PC-3 (cell line): Measurements from ENCODE around the gene SRP68. TPM values are rescaled to one million over a fixed set of nuclear protein-coding genes. Genes with fewer than 3 reads are reported as not detected.

ENCODE experiments used
- ATAC-seq: fragments of 200-7000 bp; cut with Tn5 transposase; 2 replicates; pipeline ENCODE4 v1.9.1; 2020; ENCODE audit warnings: mild to moderate bottlenecking, moderate library complexity
- BruUV-seq: library from RNA; stranded (reverse); fragments of 400-500 nt; replicated peaks from 2 replicates; lab custom pipeline; 2021; lab: Mats Ljungman, UMichigan
- CTCF ChIA-PET: fragments of 300-600 bp; sonication (Branson Sonifier 250); formaldehyde crosslinking; loops from one replicate; lab custom pipeline; 2022; ENCODE audit warnings: antibody characterized with exemption; lab: Charles Lee
- POLR2A ChIA-PET: fragments of 300-600 bp; sonication (Branson Sonifier 250); formaldehyde crosslinking; loops from one replicate; lab custom pipeline; 2022; ENCODE audit warnings: antibody characterized with exemption; ENCODE audit not compliant: unreplicated experiment; lab: Charles Lee
- DNase-seq: peaks from one replicate; pipeline ENCODE4 v3.0.0-alpha.2; 2015
- H2AFZ ChIP-seq: fragments of 300-600 bp; sonication (generic); 2 replicates; pipeline ENCODE4 v1.6.0; 2016; ENCODE audit warnings: antibody characterized with exemption, low read length
- H3F3A ChIP-seq: fragments of 300-600 bp; sonication (generic); one replicate; pipeline ENCODE4 v1.6.0; 2017; ENCODE audit warnings: antibody characterized with exemption, low read length, control low read depth, mild to moderate bottlenecking; ENCODE audit not compliant: unreplicated experiment
- H3K27ac ChIP-seq: fragments of 300-600 bp; sonication (generic); 2 replicates; pipeline ENCODE4 v1.5.1; 2016; ENCODE audit warnings: mild to moderate bottlenecking, low read length
- H3K27me3 ChIP-seq: fragments of 300-600 bp; sonication (generic); 2 replicates; pipeline ENCODE4 v1.6.1; 2016; ENCODE audit warnings: low read length, mixed read lengths
- H3K36me3 ChIP-seq: fragments of 300-600 bp; sonication (generic); 2 replicates; pipeline ENCODE4 v1.6.1; 2016; ENCODE audit warnings: low read depth, mixed run types, low read length, mixed read lengths
- H3K4me1 ChIP-seq: fragments of 300-600 bp; sonication (generic); 2 replicates; pipeline ENCODE4 v1.5.1; 2016; ENCODE audit warnings: low read length; ENCODE audit not compliant: insufficient read depth
- H3K4me2 ChIP-seq: fragments of 300-600 bp; sonication (generic); 2 replicates; pipeline ENCODE4 v1.6.0; 2016; ENCODE audit warnings: low read length
- H3K4me3 ChIP-seq: fragments of 300-600 bp; sonication (generic); 2 replicates; pipeline ENCODE4 v1.5.1; 2016; ENCODE audit warnings: mild to moderate bottlenecking, low read length, mixed read lengths
- H3K79me2 ChIP-seq: fragments of 300-600 bp; sonication (generic); 2 replicates; pipeline ENCODE4 v1.6.1; 2017; ENCODE audit warnings: low read length, mixed read lengths
- H3K9ac ChIP-seq: fragments of 300-600 bp; sonication (generic); 2 replicates; pipeline ENCODE4 v1.6.0; 2016; ENCODE audit warnings: mild to moderate bottlenecking, low read length
- H3K9me2 ChIP-seq: fragments of 300-600 bp; sonication (generic); replicated peaks from 2 replicates; pipeline ENCODE4 v1.6.1; 2016; ENCODE audit warnings: mixed run types, low read length, mixed read lengths
- H3K9me3 ChIP-seq: fragments of 300-600 bp; sonication (generic); 2 replicates; pipeline ENCODE4 v1.6.1; 2016; ENCODE audit warnings: low read length, mixed read lengths
- H4K20me1 ChIP-seq: fragments of 300-600 bp; sonication (generic); 2 replicates; pipeline ENCODE4 v1.6.1; 2016; ENCODE audit warnings: low read length, mixed read lengths
- CTCF ChIP-seq: fragments of 300-600 bp; sonication (generic); conservative IDR thresholded peaks from 2 replicates; pipeline ENCODE4 v1.5.1; 2017; ENCODE audit warnings: antibody characterized with exemption, low read depth, mild to moderate bottlenecking, low read length
- EZH2 ChIP-seq: fragments of 300-600 bp; sonication (generic); IDR thresholded peaks from one replicate; pipeline ENCODE4 v1.6.1; 2017; ENCODE audit warnings: antibody characterized with exemption, mild to moderate bottlenecking, low read length; ENCODE audit not compliant: unreplicated experiment
- EZH2phosphoT487 ChIP-seq: fragments of 300-600 bp; sonication (generic); IDR thresholded peaks from 2 replicates; pipeline ENCODE4 v1.6.1; 2018; ENCODE audit warnings: mild to moderate bottlenecking, antibody characterized with exemption, low read length, borderline replicate concordance
- intact Hi-C: fragments of 100-400 bp; cut with micrococcal nuclease; formaldehyde crosslinking; loops from 2 replicates; pipeline ENCODE4 v1.9.0; 2023
- total RNA-seq: library from RNA; depleted of rRNA; stranded (reverse); fragments of >200 nt; gene quantifications from 2 replicates; pipeline ENCODE4 v1.2.3, GENCODE V29; 2014

SRP68 gene
- total RNA-seq, 1 experiment from 2014 or later = 60.8 TPM

GRCh38 chr17:76115138-76115754, 42.9 kb upstream of the SRP68 start:
- ATAC-seq (no peak), DNase-seq (no peak)
- Histone ChIP-seq H3K36me3 (no peaks in the 10 kb centered on the region), H3K27ac (no peak overlapping the region), H3F3A (no peaks in the 10 kb centered on the region), H3K27me3 (no peaks in the 10 kb centered on the region), H2AFZ (no peak overlapping the region), H3K9me3 (no peaks in the 10 kb centered on the region), H3K4me1 (no peaks in the 10 kb centered on the region), H3K4me3 (no peak overlapping the region), H3K4me2 (no peak overlapping the region), H3K79me2 (no peaks in the 10 kb centered on the region), H3K9ac (no peak overlapping the region), H4K20me1 (no peaks in the 10 kb centered on the region), H3K9me2 (no peaks in the 10 kb centered on the region)
- TF ChIP-seq EZH2phosphoT487 (no peak), CTCF (no peak), EZH2 (no peak)
- intact Hi-C loops = no loop called here
- CTCF ChIA-PET = interaction anchor here (0.6 kb wide), 1 partner anchor 71 kb away, joined by 3 read pairs; no protein-coding TSS in a partner anchor
- no TSS peak for BruUV-seq
- POLR2A ChIA-PET = interaction anchor here (0.6 to 0.7 kb wide), 2 partner anchors 260 to 1026 kb away, joined by 3 to 4 read pairs; partner anchors contain the start of gene WBP2

GRCh38 chr17:76111956-76112355, 39.6 kb upstream of the SRP68 start:
- CTCF ChIA-PET = no interaction called here

More at GRCh38 chr17:76111956-76112355, 39.6 kb upstream of the SRP68 start:
- Histone ChIP-seq H3K9me3 (no peaks in the 10 kb centered on the region), H2AFZ (no peak overlapping the region), H3K4me2 (no peak overlapping the region), H3K79me2 (no peaks in the 10 kb centered on the region), H3F3A (no peaks in the 10 kb centered on the region), H4K20me1 (no peaks in the 10 kb centered on the region), H3K4me3 (no peak overlapping the region), H3K4me1 (no peaks in the 10 kb centered on the region), H3K27ac (no peak overlapping the region), H3K36me3 (no peaks in the 10 kb centered on the region), H3K27me3 (no peaks in the 10 kb centered on the region), H3K9ac (no peak overlapping the region), H3K9me2 (no peaks in the 10 kb centered on the region)
- no TSS peak for BruUV-seq
- DNase-seq = no peak
- TF ChIP-seq EZH2phosphoT487 (no peak), CTCF (no peak), EZH2 (no peak)
- no peak for ATAC-seq
- POLR2A ChIA-PET = interaction anchor here (0.6 kb wide), 1 partner anchor 98 kb away, joined by 3 read pairs; no protein-coding TSS in a partner anchor
- intact Hi-C loops = no loop called here
